ENCODE measurements around the gene KIF17. TPM values are rescaled to one million over a fixed set of nuclear protein-coding genes. Genes with fewer than 3 reads are reported as not detected.

The KIF17 gene
- polyA plus RNA-seq, 1 donor from 2014 or later = 10.0 TPM

DNA sequence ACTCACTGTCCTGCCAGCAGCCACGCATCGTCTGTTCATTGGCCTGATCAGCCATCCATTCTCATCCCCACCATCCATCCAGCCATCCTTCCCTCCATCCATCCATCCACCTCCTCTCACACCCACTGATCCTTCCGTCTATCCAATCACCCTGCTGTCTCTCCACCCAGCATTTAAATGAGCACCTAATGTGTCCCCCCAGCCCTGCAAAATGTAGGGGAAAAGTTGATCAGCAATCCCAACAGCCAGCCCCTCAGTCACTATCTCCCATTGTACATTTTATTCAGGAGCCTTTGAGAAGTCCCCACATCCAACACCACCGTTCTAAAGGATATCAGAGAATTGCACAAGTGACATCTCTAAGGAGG lies 45.6 kb downstream of the KIF17 start:
- Histone ChIP-seq H3K27ac (ENCODE audit: low read length) (no peak overlapping the region), H2AFZ (ENCODE audit: low read depth, low read length) (no peak overlapping the region), H3K9ac (ENCODE audit: low read length) (no peak overlapping the region), H3K4me3 (ENCODE audit: low read length) (no peak overlapping the region), H3K9me2 (ENCODE audit: insufficient read depth, low read length) (no peaks in the 10 kb centered on the region), H4K20me1 (ENCODE audit: insufficient read depth) (no peaks in the 10 kb centered on the region), H3K9me3 (ENCODE audit: low read length) (no peaks in the 10 kb centered on the region), H3K4me2 (ENCODE audit: low read length) (no peak overlapping the region), H3K79me2 (replicated peaks; ENCODE audit: insufficient read depth, low read length) (no peaks in the 10 kb centered on the region), H3K36me3 (ENCODE audit: insufficient read depth, low read length) (no peaks in the 10 kb centered on the region), H3F3A (ENCODE audit: insufficient read depth, low read length, poor library complexity, severe bottlenecking) (no peaks in the 10 kb centered on the region), H3K27me3 (ENCODE audit: insufficient read depth, low read depth, low read length) (no peaks in the 10 kb centered on the region)
- no peak for TF ChIP-seq SMC3 (conservative IDR thresholded peaks at IDR 0.05; ENCODE audit: poor library complexity)
- no peak for TF ChIP-seq MXI1 (conservative IDR thresholded peaks at IDR 0.05; ENCODE audit: poor library complexity, severe bottlenecking)
- no peak for TF ChIP-seq EZH2 (IDR thresholded peaks at IDR 0.05; ENCODE audit: borderline replicate concordance, insufficient read depth, low read length, poor library complexity, severe bottlenecking)
- TF ChIP-seq EP300 (conservative IDR thresholded peaks at IDR 0.05; ENCODE audit: poor library complexity, severe bottlenecking) = no peak
- TF ChIP-seq RAD21 (conservative IDR thresholded peaks at IDR 0.05) = no peak
- TF ChIP-seq, protein P1, sequence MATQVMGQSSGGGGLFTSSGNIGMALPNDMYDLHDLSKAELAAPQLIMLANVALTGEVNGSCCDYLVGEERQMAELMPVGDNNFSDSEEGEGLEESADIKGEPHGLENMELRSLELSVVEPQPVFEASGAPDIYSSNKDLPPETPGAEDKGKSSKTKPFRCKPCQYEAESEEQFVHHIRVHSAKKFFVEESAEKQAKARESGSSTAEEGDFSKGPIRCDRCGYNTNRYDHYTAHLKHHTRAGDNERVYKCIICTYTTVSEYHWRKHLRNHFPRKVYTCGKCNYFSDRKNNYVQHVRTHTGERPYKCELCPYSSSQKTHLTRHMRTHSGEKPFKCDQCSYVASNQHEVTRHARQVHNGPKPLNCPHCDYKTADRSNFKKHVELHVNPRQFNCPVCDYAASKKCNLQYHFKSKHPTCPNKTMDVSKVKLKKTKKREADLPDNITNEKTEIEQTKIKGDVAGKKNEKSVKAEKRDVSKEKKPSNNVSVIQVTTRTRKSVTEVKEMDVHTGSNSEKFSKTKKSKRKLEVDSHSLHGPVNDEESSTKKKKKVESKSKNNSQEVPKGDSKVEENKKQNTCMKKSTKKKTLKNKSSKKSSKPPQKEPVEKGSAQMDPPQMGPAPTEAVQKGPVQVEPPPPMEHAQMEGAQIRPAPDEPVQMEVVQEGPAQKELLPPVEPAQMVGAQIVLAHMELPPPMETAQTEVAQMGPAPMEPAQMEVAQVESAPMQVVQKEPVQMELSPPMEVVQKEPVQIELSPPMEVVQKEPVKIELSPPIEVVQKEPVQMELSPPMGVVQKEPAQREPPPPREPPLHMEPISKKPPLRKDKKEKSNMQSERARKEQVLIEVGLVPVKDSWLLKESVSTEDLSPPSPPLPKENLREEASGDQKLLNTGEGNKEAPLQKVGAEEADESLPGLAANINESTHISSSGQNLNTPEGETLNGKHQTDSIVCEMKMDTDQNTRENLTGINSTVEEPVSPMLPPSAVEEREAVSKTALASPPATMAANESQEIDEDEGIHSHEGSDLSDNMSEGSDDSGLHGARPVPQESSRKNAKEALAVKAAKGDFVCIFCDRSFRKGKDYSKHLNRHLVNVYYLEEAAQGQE (IDR thresholded peaks at IDR 0.05; ENCODE audit: borderline replicate concordance) = no peak
- TF ChIP-seq TAF1 (IDR thresholded peaks at IDR 0.05; ENCODE audit: low read depth) = no peak
- TF ChIP-seq, protein P2, sequence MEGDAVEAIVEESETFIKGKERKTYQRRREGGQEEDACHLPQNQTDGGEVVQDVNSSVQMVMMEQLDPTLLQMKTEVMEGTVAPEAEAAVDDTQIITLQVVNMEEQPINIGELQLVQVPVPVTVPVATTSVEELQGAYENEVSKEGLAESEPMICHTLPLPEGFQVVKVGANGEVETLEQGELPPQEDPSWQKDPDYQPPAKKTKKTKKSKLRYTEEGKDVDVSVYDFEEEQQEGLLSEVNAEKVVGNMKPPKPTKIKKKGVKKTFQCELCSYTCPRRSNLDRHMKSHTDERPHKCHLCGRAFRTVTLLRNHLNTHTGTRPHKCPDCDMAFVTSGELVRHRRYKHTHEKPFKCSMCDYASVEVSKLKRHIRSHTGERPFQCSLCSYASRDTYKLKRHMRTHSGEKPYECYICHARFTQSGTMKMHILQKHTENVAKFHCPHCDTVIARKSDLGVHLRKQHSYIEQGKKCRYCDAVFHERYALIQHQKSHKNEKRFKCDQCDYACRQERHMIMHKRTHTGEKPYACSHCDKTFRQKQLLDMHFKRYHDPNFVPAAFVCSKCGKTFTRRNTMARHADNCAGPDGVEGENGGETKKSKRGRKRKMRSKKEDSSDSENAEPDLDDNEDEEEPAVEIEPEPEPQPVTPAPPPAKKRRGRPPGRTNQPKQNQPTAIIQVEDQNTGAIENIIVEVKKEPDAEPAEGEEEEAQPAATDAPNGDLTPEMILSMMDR (IDR thresholded peaks at IDR 0.05; ENCODE audit: poor library complexity, severe bottlenecking) = no peak
- no peak for TF ChIP-seq POLR2AphosphoS5 (IDR thresholded peaks at IDR 0.05)

DNA sequence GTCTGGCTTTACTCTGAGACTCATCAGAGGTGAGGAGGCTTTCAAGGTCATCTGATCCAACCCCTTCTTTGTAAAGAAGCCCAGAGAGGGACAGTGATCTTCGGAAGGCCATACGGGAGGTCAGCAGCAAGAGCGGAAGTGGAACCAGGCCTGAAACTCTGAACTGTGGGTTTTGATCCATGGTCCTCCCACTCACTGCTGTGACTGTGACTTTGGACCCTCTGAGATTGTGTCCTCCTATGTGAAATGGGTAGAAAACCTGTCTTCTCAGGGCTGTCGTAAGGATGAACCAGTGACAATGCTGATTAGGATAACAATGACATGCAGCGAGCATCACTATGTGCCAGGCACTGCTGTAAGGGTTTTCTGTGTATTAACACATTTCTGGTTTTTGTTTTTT lies 46.9 kb downstream of the KIF17 start:
- Histone ChIP-seq H3K9ac (ENCODE audit: low read length) (no peak overlapping the region), H3F3A (ENCODE audit: insufficient read depth, low read length, poor library complexity, severe bottlenecking) (no peaks in the 10 kb centered on the region), H3K36me3 (ENCODE audit: insufficient read depth, low read length) (no peaks in the 10 kb centered on the region), H3K4me3 (ENCODE audit: low read length) (no peak overlapping the region), H3K79me2 (replicated peaks; ENCODE audit: insufficient read depth, low read length) (no peaks in the 10 kb centered on the region), H3K27ac (ENCODE audit: low read length) (no peak overlapping the region), H2AFZ (ENCODE audit: low read depth, low read length) (no peak overlapping the region), H3K9me2 (ENCODE audit: insufficient read depth, low read length) (no peaks in the 10 kb centered on the region), H3K4me2 (ENCODE audit: low read length) (no peak overlapping the region), H4K20me1 (ENCODE audit: insufficient read depth) (no peaks in the 10 kb centered on the region), H3K9me3 (ENCODE audit: low read length) (no peaks in the 10 kb centered on the region), H3K27me3 (ENCODE audit: insufficient read depth, low read depth, low read length) (no peaks in the 10 kb centered on the region)
- no peak for TF ChIP-seq SMC3 (conservative IDR thresholded peaks at IDR 0.05; ENCODE audit: poor library complexity)
- TF ChIP-seq MXI1 (conservative IDR thresholded peaks at IDR 0.05; ENCODE audit: poor library complexity, severe bottlenecking) = no peak

DNA sequence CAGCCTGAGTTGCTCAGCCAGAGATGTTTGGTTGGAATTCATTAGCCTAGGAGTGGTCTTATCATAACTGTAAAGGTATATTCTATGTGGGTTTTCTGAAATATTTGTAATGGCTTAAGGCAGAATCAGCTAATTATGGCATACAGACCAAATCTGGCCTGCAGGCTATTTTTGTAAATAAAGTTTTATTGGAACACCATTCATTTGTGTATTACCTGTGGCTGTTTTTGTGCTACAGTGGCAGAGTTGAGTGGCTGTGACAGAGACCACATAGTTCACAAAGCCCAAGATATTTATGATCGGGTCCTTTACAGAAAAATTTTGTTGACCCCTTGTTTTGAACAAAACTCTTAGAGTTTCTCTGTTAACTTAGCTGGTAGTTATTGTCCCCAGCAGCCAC lies 49.2 kb downstream of the KIF17 start:
- Histone ChIP-seq H3K36me3 (ENCODE audit: insufficient read depth, low read length) (no peaks in the 10 kb centered on the region), H3F3A (ENCODE audit: insufficient read depth, low read length, poor library complexity, severe bottlenecking) (no peaks in the 10 kb centered on the region), H3K27me3 (ENCODE audit: insufficient read depth, low read depth, low read length) (no peaks in the 10 kb centered on the region), H2AFZ (ENCODE audit: low read depth, low read length) (no peak overlapping the region), H3K9me3 (ENCODE audit: low read length) (no peaks in the 10 kb centered on the region), H4K20me1 (ENCODE audit: insufficient read depth) (no peaks in the 10 kb centered on the region), H3K4me2 (ENCODE audit: low read length) (no peak overlapping the region), H3K9me2 (ENCODE audit: insufficient read depth, low read length) (no peaks in the 10 kb centered on the region), H3K27ac (ENCODE audit: low read length) (no peak overlapping the region), H3K9ac (ENCODE audit: low read length) (no peak overlapping the region), H3K79me2 (replicated peaks; ENCODE audit: insufficient read depth, low read length) (no peaks in the 10 kb centered on the region), H3K4me3 (ENCODE audit: low read length) (no peak overlapping the region)
- TF ChIP-seq RAD21 (conservative IDR thresholded peaks at IDR 0.05) = no peak
- no peak for TF ChIP-seq MXI1 (conservative IDR thresholded peaks at IDR 0.05; ENCODE audit: poor library complexity, severe bottlenecking)
- no peak for TF ChIP-seq TAF1 (IDR thresholded peaks at IDR 0.05; ENCODE audit: low read depth)
- no peak for TF ChIP-seq EZH2 (IDR thresholded peaks at IDR 0.05; ENCODE audit: borderline replicate concordance, insufficient read depth, low read length, poor library complexity, severe bottlenecking)
- no peak for TF ChIP-seq POLR2AphosphoS5 (IDR thresholded peaks at IDR 0.05)

All from neural cell (in vitro differentiated cells).